Neural cell (in vitro differentiated cells): ENCODE results near the gene TRPV2.
"Not testable (repeated sequence)": the region's sequence is repeated elsewhere in the genome, so short reads cannot be mapped to it uniquely, and the experiment has no call there.

Experiments
- EP300 ChIP-seq: fragments of 450-650 bp; conservative IDR thresholded peaks from 2 replicates; pipeline ENCODE4 v1.6.1; 2014; ENCODE audit warnings: antibody characterized with exemption, mild to moderate bottlenecking, moderate library complexity; ENCODE audit not compliant: poor library complexity, severe bottlenecking
- EZH2 ChIP-seq: fragments of 200-600, 300-800 bp; shearing (Covaris generic), sonication (generic); IDR thresholded peaks from 2 replicates; pipeline ENCODE4 v1.6.1; 2014; ENCODE audit warnings: antibody characterized with exemption, low read length, borderline replicate concordance, mild to moderate bottlenecking; ENCODE audit not compliant: insufficient read depth, poor library complexity, severe bottlenecking
- MXI1 ChIP-seq: fragments of 450-650 bp; conservative IDR thresholded peaks from 2 replicates; pipeline ENCODE4 v1.6.1; 2014; ENCODE audit warnings: antibody characterized with exemption, mild to moderate bottlenecking; ENCODE audit not compliant: poor library complexity, severe bottlenecking
- RAD21 ChIP-seq: fragments of 450-650 bp; conservative IDR thresholded peaks from 2 replicates; pipeline ENCODE4 v1.6.1; 2014; ENCODE audit warnings: antibody characterized with exemption, mild to moderate bottlenecking, moderate library complexity
- SMC3 ChIP-seq: fragments of 450-650 bp; conservative IDR thresholded peaks from 2 replicates; pipeline ENCODE4 v1.6.1; 2014; ENCODE audit warnings: antibody characterized with exemption, mild to moderate bottlenecking, moderate library complexity; ENCODE audit not compliant: poor library complexity
- TAF1 ChIP-seq: IDR thresholded peaks from 2 replicates; pipeline ENCODE4 v1.6.1; 2012; ENCODE audit warnings: low read depth
- TF ChIP-seq, protein P1 (sequence below): fragments of 450-650 bp; IDR thresholded peaks from 2 replicates; pipeline ENCODE4 v1.5.1; 2014; ENCODE audit warnings: antibody characterized with exemption, mild to moderate bottlenecking, moderate library complexity; ENCODE audit not compliant: poor library complexity, severe bottlenecking
- TF ChIP-seq, protein P2 (sequence below): IDR thresholded peaks from 2 replicates; pipeline ENCODE4 v1.6.1; 2012; ENCODE audit warnings: borderline replicate concordance

DNA sequence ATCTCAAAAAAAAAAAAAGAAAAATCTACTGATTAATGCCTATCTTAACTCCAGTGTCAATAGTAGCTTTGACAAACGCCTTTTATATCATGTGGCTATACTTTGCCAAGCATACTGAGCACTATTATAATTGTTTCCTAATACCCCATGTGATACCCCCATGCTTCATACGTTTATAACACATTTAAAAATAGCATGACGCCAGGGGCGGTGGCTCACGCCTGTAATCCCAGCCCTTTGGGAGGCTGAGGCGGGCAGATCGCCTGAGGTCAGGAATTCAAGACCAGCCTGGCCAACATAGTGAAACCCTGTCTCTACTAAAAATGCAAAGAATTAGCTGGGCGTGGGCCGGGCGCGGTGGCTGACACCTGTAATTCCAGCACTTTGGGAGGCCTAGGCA lies 22.9 kb upstream of the TRPV2 start:
- TF ChIP-seq EZH2, EP300, SMC3, TAF1, RAD21, MXI1: not testable (repeated sequence)
- TF ChIP-seq, protein P1, sequence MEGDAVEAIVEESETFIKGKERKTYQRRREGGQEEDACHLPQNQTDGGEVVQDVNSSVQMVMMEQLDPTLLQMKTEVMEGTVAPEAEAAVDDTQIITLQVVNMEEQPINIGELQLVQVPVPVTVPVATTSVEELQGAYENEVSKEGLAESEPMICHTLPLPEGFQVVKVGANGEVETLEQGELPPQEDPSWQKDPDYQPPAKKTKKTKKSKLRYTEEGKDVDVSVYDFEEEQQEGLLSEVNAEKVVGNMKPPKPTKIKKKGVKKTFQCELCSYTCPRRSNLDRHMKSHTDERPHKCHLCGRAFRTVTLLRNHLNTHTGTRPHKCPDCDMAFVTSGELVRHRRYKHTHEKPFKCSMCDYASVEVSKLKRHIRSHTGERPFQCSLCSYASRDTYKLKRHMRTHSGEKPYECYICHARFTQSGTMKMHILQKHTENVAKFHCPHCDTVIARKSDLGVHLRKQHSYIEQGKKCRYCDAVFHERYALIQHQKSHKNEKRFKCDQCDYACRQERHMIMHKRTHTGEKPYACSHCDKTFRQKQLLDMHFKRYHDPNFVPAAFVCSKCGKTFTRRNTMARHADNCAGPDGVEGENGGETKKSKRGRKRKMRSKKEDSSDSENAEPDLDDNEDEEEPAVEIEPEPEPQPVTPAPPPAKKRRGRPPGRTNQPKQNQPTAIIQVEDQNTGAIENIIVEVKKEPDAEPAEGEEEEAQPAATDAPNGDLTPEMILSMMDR: not testable (repeated sequence)
- TF ChIP-seq, protein P2, sequence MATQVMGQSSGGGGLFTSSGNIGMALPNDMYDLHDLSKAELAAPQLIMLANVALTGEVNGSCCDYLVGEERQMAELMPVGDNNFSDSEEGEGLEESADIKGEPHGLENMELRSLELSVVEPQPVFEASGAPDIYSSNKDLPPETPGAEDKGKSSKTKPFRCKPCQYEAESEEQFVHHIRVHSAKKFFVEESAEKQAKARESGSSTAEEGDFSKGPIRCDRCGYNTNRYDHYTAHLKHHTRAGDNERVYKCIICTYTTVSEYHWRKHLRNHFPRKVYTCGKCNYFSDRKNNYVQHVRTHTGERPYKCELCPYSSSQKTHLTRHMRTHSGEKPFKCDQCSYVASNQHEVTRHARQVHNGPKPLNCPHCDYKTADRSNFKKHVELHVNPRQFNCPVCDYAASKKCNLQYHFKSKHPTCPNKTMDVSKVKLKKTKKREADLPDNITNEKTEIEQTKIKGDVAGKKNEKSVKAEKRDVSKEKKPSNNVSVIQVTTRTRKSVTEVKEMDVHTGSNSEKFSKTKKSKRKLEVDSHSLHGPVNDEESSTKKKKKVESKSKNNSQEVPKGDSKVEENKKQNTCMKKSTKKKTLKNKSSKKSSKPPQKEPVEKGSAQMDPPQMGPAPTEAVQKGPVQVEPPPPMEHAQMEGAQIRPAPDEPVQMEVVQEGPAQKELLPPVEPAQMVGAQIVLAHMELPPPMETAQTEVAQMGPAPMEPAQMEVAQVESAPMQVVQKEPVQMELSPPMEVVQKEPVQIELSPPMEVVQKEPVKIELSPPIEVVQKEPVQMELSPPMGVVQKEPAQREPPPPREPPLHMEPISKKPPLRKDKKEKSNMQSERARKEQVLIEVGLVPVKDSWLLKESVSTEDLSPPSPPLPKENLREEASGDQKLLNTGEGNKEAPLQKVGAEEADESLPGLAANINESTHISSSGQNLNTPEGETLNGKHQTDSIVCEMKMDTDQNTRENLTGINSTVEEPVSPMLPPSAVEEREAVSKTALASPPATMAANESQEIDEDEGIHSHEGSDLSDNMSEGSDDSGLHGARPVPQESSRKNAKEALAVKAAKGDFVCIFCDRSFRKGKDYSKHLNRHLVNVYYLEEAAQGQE: not testable (repeated sequence)
